Measurements from ENCODE around the gene RMDN2.
"Not testable (repeated sequence)": the region's sequence is repeated elsewhere in the genome, so short reads cannot be mapped to it uniquely, and the experiment has no call there.

The RMDN2 gene

GRCh38 chr2:37985333-37985732 lies 60.2 kb downstream of the RMDN2 start:
- no peak for TF ChIP-seq CTCF (IDR thresholded peaks at IDR 0.05; ENCODE audit: insufficient read depth, low read depth, low read length, missing control alignments)
- no peak overlapping the region for H3K4me3 ChIP-seq (ENCODE audit: low read depth, low read length)
- DNase-seq (ENCODE audit: low read depth) = peak; percentile 35

DNA sequence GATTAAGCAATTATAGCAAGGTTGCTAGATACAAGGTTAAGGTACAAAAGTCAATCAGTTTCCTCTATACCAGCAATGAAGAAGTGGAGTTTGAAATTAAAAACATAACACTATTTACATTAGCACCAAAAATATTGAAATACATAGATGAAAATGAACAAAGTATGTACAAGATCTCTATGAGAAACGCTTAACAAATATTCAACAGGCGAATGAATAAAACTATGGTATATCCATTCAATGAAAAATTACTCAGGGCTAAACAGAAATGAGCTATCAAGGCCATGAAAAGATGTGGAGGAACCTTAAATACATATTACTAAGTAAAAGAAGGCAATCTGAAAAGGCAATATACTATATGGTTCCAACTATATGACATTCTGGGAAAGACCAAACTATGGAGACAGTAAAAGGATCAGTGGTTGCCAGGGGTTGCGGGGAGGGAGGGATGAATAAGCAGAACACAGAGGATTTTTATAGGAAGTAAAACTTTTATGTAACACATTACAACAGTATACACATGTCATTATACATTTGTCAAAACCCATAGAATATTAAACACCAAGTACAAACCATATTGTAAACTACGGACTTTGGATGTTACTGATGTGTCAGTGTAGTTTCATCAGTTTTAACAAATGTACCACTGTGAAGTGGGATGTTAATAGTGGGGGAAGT lies 62.1 kb downstream of the RMDN2 start:
- H3K4me3 ChIP-seq (ENCODE audit: low read depth, low read length) = no peak overlapping the region
- no peak for TF ChIP-seq CTCF (IDR thresholded peaks at IDR 0.05; ENCODE audit: insufficient read depth, low read depth, low read length, missing control alignments)
- no peak for DNase-seq (ENCODE audit: low read depth)

GRCh38 chr2:37992601-37993000 lies 67.5 kb downstream of the RMDN2 start:
- no peak for DNase-seq (ENCODE audit: low read depth)
- no peak for TF ChIP-seq CTCF (IDR thresholded peaks at IDR 0.05; ENCODE audit: insufficient read depth, low read depth, low read length, missing control alignments)
- no peak overlapping the region for H3K4me3 ChIP-seq (ENCODE audit: low read depth, low read length)

- TF ChIP-seq CTCF (IDR thresholded peaks at IDR 0.05; ENCODE audit: insufficient read depth, low read depth, low read length, missing control alignments) = no peak
- DNase-seq (ENCODE audit: low read depth) = no peak
- H3K4me3 ChIP-seq (ENCODE audit: low read depth, low read length) = no peak overlapping the region
Measured at GRCh38 chr2:37993143-37993542, 68.1 kb downstream of the RMDN2 start.

- no peak overlapping the region for H3K4me3 ChIP-seq (ENCODE audit: low read depth, low read length)
- DNase-seq (ENCODE audit: low read depth) = no peak
- no peak for TF ChIP-seq CTCF (IDR thresholded peaks at IDR 0.05; ENCODE audit: insufficient read depth, low read depth, low read length, missing control alignments)
Measured at GRCh38 chr2:37997629-37998028, 72.5 kb downstream of the RMDN2 start.

- no peak for DNase-seq (ENCODE audit: low read depth)
- no peak overlapping the region for H3K4me3 ChIP-seq (ENCODE audit: low read depth, low read length)
- no peak for TF ChIP-seq CTCF (IDR thresholded peaks at IDR 0.05; ENCODE audit: insufficient read depth, low read depth, low read length, missing control alignments)
Measured at GRCh38 chr2:38000485-38001222, 75.6 kb downstream of the RMDN2 start.

DNA sequence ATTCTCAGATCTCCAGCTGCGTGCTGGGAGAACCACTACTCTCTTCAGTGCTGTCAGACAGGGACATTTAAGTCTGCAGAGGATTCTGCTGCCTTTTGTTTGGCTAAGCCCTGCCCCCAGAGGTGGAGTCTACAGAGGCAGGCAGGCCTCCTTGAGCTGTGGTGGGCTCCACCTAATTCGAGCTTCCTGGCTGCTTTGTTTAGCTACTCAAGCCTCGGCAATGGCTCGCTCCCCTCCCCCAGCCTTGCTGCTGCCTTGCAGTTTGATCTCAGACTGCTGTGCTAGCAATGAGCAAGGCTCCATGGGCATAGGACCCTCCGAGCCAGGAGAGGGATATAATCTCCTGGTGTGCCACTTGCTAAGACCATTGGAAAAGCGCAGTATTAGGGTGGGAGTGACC lies 85.1 kb downstream of the RMDN2 start:
- H3K4me3 ChIP-seq (ENCODE audit: low read depth, low read length); DNase-seq (ENCODE audit: low read depth): not testable (repeated sequence)

All from GM12865 (cell line).